HCT116 (cell line): ENCODE measurements around the gene PRSS33.

ENCODE experiments used
- CEBPB ChIP-seq: IDR thresholded peaks from 2 replicates; pipeline ENCODE4 v1.6.1; 2012; ENCODE audit warnings: low read depth
- EGR1 ChIP-seq: IDR thresholded peaks from 2 replicates; pipeline ENCODE4 v1.6.1; 2012; ENCODE audit warnings: low read depth
- ELF1 ChIP-seq: IDR thresholded peaks from 2 replicates; pipeline ENCODE4 v1.6.1; 2012; ENCODE audit warnings: low read depth, borderline replicate concordance
- EZH2 ChIP-seq: fragments of 200-600 bp; sonication (generic); IDR thresholded peaks from 2 replicates; pipeline ENCODE4 v1.6.1; 2017; ENCODE audit warnings: antibody characterized with exemption, mixed run types
- EZH2phosphoT487 ChIP-seq: fragments of 200-600 bp; IDR thresholded peaks from 2 replicates; pipeline ENCODE4 v1.6.1; 2018; ENCODE audit warnings: antibody characterized with exemption, borderline replicate concordance
- JUND ChIP-seq: IDR thresholded peaks from 2 replicates; pipeline ENCODE4 v1.6.1; 2012
- POLR2A ChIP-seq: IDR thresholded peaks from 2 replicates; pipeline ENCODE4 v1.7.0; 2011; ENCODE audit warnings: borderline replicate concordance; ENCODE audit not compliant: insufficient read depth, insufficient read length; ENCODE audit errors: extremely low read depth
- POLR2AphosphoS5 ChIP-seq: IDR thresholded peaks from 2 replicates; pipeline ENCODE4 v1.6.1; 2011; ENCODE audit warnings: mild to moderate bottlenecking, low read depth, low read length, moderate library complexity
- RAD21 ChIP-seq: IDR thresholded peaks from 2 replicates; pipeline ENCODE4 v1.6.1; 2012; ENCODE audit warnings: low read depth, mild to moderate bottlenecking
- SP1 ChIP-seq: IDR thresholded peaks from 2 replicates; pipeline ENCODE4 v1.6.1; 2012; ENCODE audit warnings: low read depth
- ZNF274 ChIP-seq: fragments of 200-500 bp; sonication (Bioruptor generic); IDR thresholded peaks from 2 replicates; pipeline ENCODE4 v1.6.1; 2014; ENCODE audit warnings: mild to moderate bottlenecking, low read depth, low read length, inconsistent platforms
- TF ChIP-seq, protein P1 (sequence below), 3 experiments: fragments of 200-600 bp in 1 of 3; sonication (generic) in 1 of 3; IDR thresholded peaks in 2 of 3; conservative IDR thresholded peaks in 1 of 3; 2 replicates each; pipeline ENCODE4 v1.5.1; 2012 to 2017; ENCODE audit warnings: low read depth in 2 of 3, low read length in 2 of 3, antibody characterized with exemption in 1 of 3, borderline replicate concordance in 1 of 3, control low read depth in 1 of 3, mild to moderate bottlenecking in 1 of 3, mixed read lengths in 1 of 3, mixed run types in 1 of 3, moderate library complexity in 1 of 3; ENCODE audit not compliant: insufficient read depth in 1 of 3
- TF ChIP-seq, protein P2 (sequence below): IDR thresholded peaks from 2 replicates; pipeline ENCODE4 v1.6.1; 2012
- TF ChIP-seq, protein P3 (sequence below): IDR thresholded peaks from 2 replicates; pipeline ENCODE4 v1.6.1; 2012; ENCODE audit warnings: low read depth

DNA sequence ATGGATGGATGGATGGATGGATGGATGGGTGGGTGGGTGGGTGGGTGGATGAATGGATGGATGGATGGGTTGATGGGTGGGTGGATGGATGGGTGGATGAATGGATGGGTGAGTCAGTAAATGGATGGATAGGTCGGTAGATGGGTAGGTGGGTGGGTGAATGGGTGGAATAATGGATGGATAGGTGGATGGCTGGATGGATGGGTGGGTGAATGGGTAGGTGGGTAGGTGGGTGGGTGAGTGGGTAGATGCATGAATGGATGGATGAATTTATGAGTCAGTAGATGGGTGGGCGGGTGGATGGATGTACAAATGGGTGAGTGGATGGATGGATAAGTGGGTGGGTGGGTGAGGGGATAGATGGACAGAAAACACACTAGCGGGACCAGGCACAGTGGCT is 47.6 kb upstream of the PRSS33 start:
- TF ChIP-seq, protein P1, sequence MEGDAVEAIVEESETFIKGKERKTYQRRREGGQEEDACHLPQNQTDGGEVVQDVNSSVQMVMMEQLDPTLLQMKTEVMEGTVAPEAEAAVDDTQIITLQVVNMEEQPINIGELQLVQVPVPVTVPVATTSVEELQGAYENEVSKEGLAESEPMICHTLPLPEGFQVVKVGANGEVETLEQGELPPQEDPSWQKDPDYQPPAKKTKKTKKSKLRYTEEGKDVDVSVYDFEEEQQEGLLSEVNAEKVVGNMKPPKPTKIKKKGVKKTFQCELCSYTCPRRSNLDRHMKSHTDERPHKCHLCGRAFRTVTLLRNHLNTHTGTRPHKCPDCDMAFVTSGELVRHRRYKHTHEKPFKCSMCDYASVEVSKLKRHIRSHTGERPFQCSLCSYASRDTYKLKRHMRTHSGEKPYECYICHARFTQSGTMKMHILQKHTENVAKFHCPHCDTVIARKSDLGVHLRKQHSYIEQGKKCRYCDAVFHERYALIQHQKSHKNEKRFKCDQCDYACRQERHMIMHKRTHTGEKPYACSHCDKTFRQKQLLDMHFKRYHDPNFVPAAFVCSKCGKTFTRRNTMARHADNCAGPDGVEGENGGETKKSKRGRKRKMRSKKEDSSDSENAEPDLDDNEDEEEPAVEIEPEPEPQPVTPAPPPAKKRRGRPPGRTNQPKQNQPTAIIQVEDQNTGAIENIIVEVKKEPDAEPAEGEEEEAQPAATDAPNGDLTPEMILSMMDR (IDR thresholded peaks at IDR 0.05 in 2 of 3, conservative IDR thresholded peaks at IDR 0.05 in 1 of 3; ENCODE audit: borderline replicate concordance in 1 of 3, insufficient read depth in 1 of 3, low read depth in 2 of 3, low read length in 2 of 3) = no peak
- no peak for TF ChIP-seq RAD21
- no peak for TF ChIP-seq POLR2AphosphoS5
- no peak for TF ChIP-seq POLR2A
- TF ChIP-seq JUND = no peak
- no peak for TF ChIP-seq ZNF274
- TF ChIP-seq, protein P2, sequence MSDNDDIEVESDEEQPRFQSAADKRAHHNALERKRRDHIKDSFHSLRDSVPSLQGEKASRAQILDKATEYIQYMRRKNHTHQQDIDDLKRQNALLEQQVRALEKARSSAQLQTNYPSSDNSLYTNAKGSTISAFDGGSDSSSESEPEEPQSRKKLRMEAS = no peak
- no peak for TF ChIP-seq CEBPB
- no peak for TF ChIP-seq SP1
- no peak for TF ChIP-seq EGR1
- TF ChIP-seq, protein P3, sequence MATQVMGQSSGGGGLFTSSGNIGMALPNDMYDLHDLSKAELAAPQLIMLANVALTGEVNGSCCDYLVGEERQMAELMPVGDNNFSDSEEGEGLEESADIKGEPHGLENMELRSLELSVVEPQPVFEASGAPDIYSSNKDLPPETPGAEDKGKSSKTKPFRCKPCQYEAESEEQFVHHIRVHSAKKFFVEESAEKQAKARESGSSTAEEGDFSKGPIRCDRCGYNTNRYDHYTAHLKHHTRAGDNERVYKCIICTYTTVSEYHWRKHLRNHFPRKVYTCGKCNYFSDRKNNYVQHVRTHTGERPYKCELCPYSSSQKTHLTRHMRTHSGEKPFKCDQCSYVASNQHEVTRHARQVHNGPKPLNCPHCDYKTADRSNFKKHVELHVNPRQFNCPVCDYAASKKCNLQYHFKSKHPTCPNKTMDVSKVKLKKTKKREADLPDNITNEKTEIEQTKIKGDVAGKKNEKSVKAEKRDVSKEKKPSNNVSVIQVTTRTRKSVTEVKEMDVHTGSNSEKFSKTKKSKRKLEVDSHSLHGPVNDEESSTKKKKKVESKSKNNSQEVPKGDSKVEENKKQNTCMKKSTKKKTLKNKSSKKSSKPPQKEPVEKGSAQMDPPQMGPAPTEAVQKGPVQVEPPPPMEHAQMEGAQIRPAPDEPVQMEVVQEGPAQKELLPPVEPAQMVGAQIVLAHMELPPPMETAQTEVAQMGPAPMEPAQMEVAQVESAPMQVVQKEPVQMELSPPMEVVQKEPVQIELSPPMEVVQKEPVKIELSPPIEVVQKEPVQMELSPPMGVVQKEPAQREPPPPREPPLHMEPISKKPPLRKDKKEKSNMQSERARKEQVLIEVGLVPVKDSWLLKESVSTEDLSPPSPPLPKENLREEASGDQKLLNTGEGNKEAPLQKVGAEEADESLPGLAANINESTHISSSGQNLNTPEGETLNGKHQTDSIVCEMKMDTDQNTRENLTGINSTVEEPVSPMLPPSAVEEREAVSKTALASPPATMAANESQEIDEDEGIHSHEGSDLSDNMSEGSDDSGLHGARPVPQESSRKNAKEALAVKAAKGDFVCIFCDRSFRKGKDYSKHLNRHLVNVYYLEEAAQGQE = no peak
- no peak for TF ChIP-seq ELF1
- TF ChIP-seq EZH2 = no peak
- TF ChIP-seq EZH2phosphoT487 = no peak
